SK-N-SH treated with all-trans-retinoic acid at 6 μM for 48 hours (cell line): Measurements from ENCODE around the gene NRF1.

Source experiments
- ATAC-seq: fragments of 200-7000 bp; cut with Tn5 transposase; 3 replicates; pipeline ENCODE4 v1.9.1; 2020; ENCODE audit warnings: mild to moderate bottlenecking, moderate library complexity
- ARNTL ChIP-seq: fragments of 450-650 bp; formaldehyde crosslinking; IDR thresholded peaks from 2 replicates; pipeline ENCODE4 v1.5.0; 2020; ENCODE audit warnings: low read depth, mild to moderate bottlenecking, moderate library complexity, borderline replicate concordance
- BACH2 ChIP-seq: fragments of 250-450 bp; sonication (Bioruptor Pico); IDR thresholded peaks from 2 replicates; pipeline ENCODE4 v1.9.0; 2021; ENCODE audit warnings: mild to moderate bottlenecking, borderline replicate concordance
- CREB5 ChIP-seq: fragments of 250-450 bp; sonication (Bioruptor Pico); IDR thresholded peaks from 2 replicates; pipeline ENCODE4 v1.5.1; 2020; ENCODE audit warnings: low read depth, mild to moderate bottlenecking, moderate library complexity
- ISL1 ChIP-seq: fragments of 250-450 bp; sonication (Bioruptor Pico); IDR thresholded peaks from 2 replicates; pipeline ENCODE4 v2.1.2; 2022; ENCODE audit warnings: mild to moderate bottlenecking, moderate library complexity
- POU6F1 ChIP-seq: fragments of 250-450 bp; sonication (Bioruptor Pico); IDR thresholded peaks from 2 replicates; pipeline ENCODE4 v1.8.0; 2021; ENCODE audit warnings: low read depth, mild to moderate bottlenecking, moderate library complexity, borderline replicate concordance
- PPARA ChIP-seq: fragments of 250-450 bp; sonication (Bioruptor Pico); IDR thresholded peaks from 2 replicates; pipeline ENCODE4 v1.5.0; 2020; ENCODE audit warnings: mild to moderate bottlenecking, borderline replicate concordance
- RARB ChIP-seq: fragments of 250-450 bp; sonication (Bioruptor Pico); IDR thresholded peaks from 2 replicates; pipeline ENCODE4 v1.8.0; 2021; ENCODE audit warnings: mild to moderate bottlenecking, moderate library complexity
- SNAI2 ChIP-seq: fragments of 250-450 bp; sonication (Bioruptor Pico); IDR thresholded peaks from 2 replicates; pipeline ENCODE4 v1.5.0; 2020; ENCODE audit warnings: mild to moderate bottlenecking, moderate library complexity
- ZC3H10 ChIP-seq: fragments of 250-450 bp; sonication (Bioruptor Pico); IDR thresholded peaks from 2 replicates; pipeline ENCODE4 v1.5.1; 2021; ENCODE audit warnings: mild to moderate bottlenecking, moderate library complexity
- ZFP3 ChIP-seq: fragments of 250-450 bp; sonication (Bioruptor Pico); IDR thresholded peaks from 2 replicates; pipeline ENCODE4 v1.5.0; 2020; ENCODE audit warnings: mild to moderate bottlenecking, moderate library complexity
- ZFP30 ChIP-seq: fragments of 450-650 bp; formaldehyde crosslinking; IDR thresholded peaks from 2 replicates; pipeline ENCODE4 v1.5.0; 2022; ENCODE audit warnings: mild to moderate bottlenecking, moderate library complexity
- ZNF565 ChIP-seq: fragments of 450-650 bp; formaldehyde crosslinking; conservative IDR thresholded peaks from 2 replicates; pipeline ENCODE4 v1.5.0; 2020; ENCODE audit warnings: low read depth, mild to moderate bottlenecking, moderate library complexity
- ZNF70 ChIP-seq: fragments of 450-650 bp; formaldehyde crosslinking; IDR thresholded peaks from 2 replicates; pipeline ENCODE4 v1.5.0; 2020; ENCODE audit warnings: mild to moderate bottlenecking, moderate library complexity
- ZNF8 ChIP-seq: fragments of 450-650 bp; formaldehyde crosslinking; IDR thresholded peaks from 2 replicates; pipeline ENCODE4 v1.5.0; 2020; ENCODE audit warnings: mild to moderate bottlenecking, moderate library complexity
- TF ChIP-seq, protein P1 (sequence below): fragments of 250-450 bp; sonication (Bioruptor Pico); IDR thresholded peaks from 2 replicates; pipeline ENCODE4 v1.8.0; 2020; ENCODE audit warnings: mild to moderate bottlenecking, moderate library complexity, borderline replicate concordance
- TF ChIP-seq, protein P2 (sequence below): fragments of 250-450 bp; sonication (Bioruptor Pico); IDR thresholded peaks from 2 replicates; pipeline ENCODE4 v1.5.0; 2020; ENCODE audit warnings: mild to moderate bottlenecking, moderate library complexity
- TF ChIP-seq, protein P3 (sequence below): fragments of 250-450 bp; sonication (Bioruptor Pico); IDR thresholded peaks from 2 replicates; pipeline ENCODE4 v1.5.1; 2021; ENCODE audit warnings: mild to moderate bottlenecking, moderate library complexity

Gene NRF1

DNA sequence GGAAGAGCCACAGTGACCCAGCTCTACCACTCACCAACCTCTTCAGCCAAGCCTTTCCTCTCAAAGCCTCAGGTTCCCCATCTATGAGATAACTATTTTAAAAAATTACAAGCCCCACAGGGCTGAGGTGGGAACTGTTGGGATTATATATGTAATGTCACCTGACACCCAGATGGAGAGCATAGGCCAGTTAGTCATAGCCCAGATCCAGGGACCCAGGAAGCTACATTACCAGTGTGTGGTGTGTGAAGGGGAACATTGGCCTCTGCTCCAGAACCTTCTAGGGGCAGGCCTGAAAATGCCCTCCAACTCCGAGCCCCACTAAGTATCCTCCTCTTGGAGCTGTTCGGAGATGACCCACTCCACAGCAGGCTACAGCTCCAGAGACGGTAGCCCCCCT is 162.4 kb downstream of the NRF1 start (continued):
- TF ChIP-seq, protein P1, sequence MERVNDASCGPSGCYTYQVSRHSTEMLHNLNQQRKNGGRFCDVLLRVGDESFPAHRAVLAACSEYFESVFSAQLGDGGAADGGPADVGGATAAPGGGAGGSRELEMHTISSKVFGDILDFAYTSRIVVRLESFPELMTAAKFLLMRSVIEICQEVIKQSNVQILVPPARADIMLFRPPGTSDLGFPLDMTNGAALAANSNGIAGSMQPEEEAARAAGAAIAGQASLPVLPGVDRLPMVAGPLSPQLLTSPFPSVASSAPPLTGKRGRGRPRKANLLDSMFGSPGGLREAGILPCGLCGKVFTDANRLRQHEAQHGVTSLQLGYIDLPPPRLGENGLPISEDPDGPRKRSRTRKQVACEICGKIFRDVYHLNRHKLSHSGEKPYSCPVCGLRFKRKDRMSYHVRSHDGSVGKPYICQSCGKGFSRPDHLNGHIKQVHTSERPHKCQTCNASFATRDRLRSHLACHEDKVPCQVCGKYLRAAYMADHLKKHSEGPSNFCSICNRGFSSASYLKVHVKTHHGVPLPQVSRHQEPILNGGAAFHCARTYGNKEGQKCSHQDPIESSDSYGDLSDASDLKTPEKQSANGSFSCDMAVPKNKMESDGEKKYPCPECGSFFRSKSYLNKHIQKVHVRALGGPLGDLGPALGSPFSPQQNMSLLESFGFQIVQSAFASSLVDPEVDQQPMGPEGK (CRISPR knock-in tag): no peak
- TF ChIP-seq, protein P2, sequence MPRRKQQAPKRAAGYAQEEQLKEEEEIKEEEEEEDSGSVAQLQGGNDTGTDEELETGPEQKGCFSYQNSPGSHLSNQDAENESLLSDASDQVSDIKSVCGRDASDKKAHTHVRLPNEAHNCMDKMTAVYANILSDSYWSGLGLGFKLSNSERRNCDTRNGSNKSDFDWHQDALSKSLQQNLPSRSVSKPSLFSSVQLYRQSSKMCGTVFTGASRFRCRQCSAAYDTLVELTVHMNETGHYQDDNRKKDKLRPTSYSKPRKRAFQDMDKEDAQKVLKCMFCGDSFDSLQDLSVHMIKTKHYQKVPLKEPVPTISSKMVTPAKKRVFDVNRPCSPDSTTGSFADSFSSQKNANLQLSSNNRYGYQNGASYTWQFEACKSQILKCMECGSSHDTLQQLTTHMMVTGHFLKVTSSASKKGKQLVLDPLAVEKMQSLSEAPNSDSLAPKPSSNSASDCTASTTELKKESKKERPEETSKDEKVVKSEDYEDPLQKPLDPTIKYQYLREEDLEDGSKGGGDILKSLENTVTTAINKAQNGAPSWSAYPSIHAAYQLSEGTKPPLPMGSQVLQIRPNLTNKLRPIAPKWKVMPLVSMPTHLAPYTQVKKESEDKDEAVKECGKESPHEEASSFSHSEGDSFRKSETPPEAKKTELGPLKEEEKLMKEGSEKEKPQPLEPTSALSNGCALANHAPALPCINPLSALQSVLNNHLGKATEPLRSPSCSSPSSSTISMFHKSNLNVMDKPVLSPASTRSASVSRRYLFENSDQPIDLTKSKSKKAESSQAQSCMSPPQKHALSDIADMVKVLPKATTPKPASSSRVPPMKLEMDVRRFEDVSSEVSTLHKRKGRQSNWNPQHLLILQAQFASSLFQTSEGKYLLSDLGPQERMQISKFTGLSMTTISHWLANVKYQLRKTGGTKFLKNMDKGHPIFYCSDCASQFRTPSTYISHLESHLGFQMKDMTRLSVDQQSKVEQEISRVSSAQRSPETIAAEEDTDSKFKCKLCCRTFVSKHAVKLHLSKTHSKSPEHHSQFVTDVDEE (CRISPR knock-in tag): no peak
- TF ChIP-seq BACH2 (no peak), ZNF70 (CRISPR knock-in tag) (no peak)

GRCh38 chr7:129774359-129774758 is 162.8 kb downstream of the NRF1 start:
- no peak for TF ChIP-seq ZFP30
- no peak for TF ChIP-seq ZNF565 (CRISPR knock-in tag)
- no peak for TF ChIP-seq ARNTL (CRISPR knock-in tag)
- TF ChIP-seq BACH2: no peak
- no peak for TF ChIP-seq ZC3H10 (CRISPR knock-in tag)
- no peak for TF ChIP-seq ISL1
- TF ChIP-seq, protein P1 (CRISPR knock-in tag): no peak
- no peak for TF ChIP-seq SNAI2 (CRISPR knock-in tag)
- TF ChIP-seq POU6F1 (CRISPR knock-in tag): no peak
- no peak for TF ChIP-seq ZFP3 (CRISPR knock-in tag)
- TF ChIP-seq, protein P2 (CRISPR knock-in tag): no peak
- TF ChIP-seq PPARA (CRISPR knock-in tag): no peak
- TF ChIP-seq, protein P3, sequence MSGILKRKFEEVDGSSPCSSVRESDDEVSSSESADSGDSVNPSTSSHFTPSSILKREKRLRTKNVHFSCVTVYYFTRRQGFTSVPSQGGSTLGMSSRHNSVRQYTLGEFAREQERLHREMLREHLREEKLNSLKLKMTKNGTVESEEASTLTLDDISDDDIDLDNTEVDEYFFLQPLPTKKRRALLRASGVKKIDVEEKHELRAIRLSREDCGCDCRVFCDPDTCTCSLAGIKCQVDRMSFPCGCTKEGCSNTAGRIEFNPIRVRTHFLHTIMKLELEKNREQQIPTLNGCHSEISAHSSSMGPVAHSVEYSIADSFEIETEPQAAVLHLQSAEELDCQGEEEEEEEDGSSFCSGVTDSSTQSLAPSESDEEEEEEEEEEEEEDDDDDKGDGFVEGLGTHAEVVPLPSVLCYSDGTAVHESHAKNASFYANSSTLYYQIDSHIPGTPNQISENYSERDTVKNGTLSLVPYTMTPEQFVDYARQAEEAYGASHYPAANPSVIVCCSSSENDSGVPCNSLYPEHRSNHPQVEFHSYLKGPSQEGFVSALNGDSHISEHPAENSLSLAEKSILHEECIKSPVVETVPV (CRISPR knock-in tag): no peak
- no peak for TF ChIP-seq RARB (CRISPR knock-in tag)
- TF ChIP-seq CREB5 (CRISPR knock-in tag): no peak
- no peak for TF ChIP-seq ZNF8 (CRISPR knock-in tag)
- no peak for ATAC-seq
